H9 (cell line): ENCODE results near the gene REXO4. TPM values are rescaled to one million over a fixed set of nuclear protein-coding genes. Genes with fewer than 3 reads are reported as not detected.

Experiments used
- DNase-seq: peaks from one replicate; pipeline ENCODE4 v3.0.0-alpha.2; 2017
- H2AFZ ChIP-seq: one replicate; pipeline ENCODE4 v1.6.1; 2013; ENCODE audit warnings: mild to moderate bottlenecking, low read length, control low read depth, moderate library complexity
- H2AK5ac ChIP-seq: 2 replicates; pipeline ENCODE4 v1.6.1; 2013; ENCODE audit warnings: low read length, control low read depth, mixed read lengths; ENCODE audit not compliant: insufficient read length
- H2BK120ac ChIP-seq: one replicate; pipeline ENCODE4 v1.6.1; 2013; ENCODE audit warnings: low read depth, mild to moderate bottlenecking, low read length, control low read depth, inconsistent platforms; ENCODE audit not compliant: poor library complexity, severe bottlenecking
- H2BK12ac ChIP-seq: 2 replicates; pipeline ENCODE4 v1.6.1; 2013; ENCODE audit warnings: low read length, control low read depth, mixed read lengths, low read depth; ENCODE audit not compliant: insufficient read length
- H2BK15ac ChIP-seq: 2 replicates; pipeline ENCODE4 v1.6.1; 2013; ENCODE audit warnings: low read depth, low read length, control low read depth
- H2BK20ac ChIP-seq: one replicate; pipeline ENCODE4 v1.6.1; 2013; ENCODE audit warnings: low read depth, mild to moderate bottlenecking, low read length, control low read depth, inconsistent platforms; ENCODE audit not compliant: poor library complexity, severe bottlenecking
- H2BK5ac ChIP-seq: 2 replicates; pipeline ENCODE4 v1.6.1; 2013; ENCODE audit warnings: low read length, control low read depth, mixed read lengths; ENCODE audit not compliant: insufficient read length
- H3K14ac ChIP-seq: 2 replicates; pipeline ENCODE4 v1.6.1; 2013; ENCODE audit warnings: low read length, control low read depth; ENCODE audit not compliant: insufficient read depth
- H3K18ac ChIP-seq: 2 replicates; pipeline ENCODE4 v1.6.1; 2013; ENCODE audit warnings: low read depth, mild to moderate bottlenecking, mixed read lengths, low read length, control low read depth; ENCODE audit not compliant: insufficient read length
- H3K23ac ChIP-seq: 2 replicates; pipeline ENCODE4 v1.6.1; 2013; ENCODE audit warnings: low read length, control low read depth, mixed read lengths, low read depth; ENCODE audit not compliant: insufficient read length
- H3K23me2 ChIP-seq: 2 replicates; pipeline ENCODE4 v1.6.1; 2013; ENCODE audit warnings: low read depth, mild to moderate bottlenecking, mixed read lengths, low read length, control low read depth; ENCODE audit not compliant: insufficient read length, poor library complexity, severe bottlenecking
- H3K27ac ChIP-seq: 2 replicates; pipeline ENCODE4 v1.5.1; 2013; ENCODE audit warnings: low read length, control low read depth, mixed read lengths, low read depth; ENCODE audit not compliant: insufficient read length
- H3K27me3 ChIP-seq: 2 replicates; pipeline ENCODE4 v1.6.1; 2013; ENCODE audit warnings: low read length, control low read depth, inconsistent platforms; ENCODE audit not compliant: insufficient read depth
- H3K4ac ChIP-seq: 2 replicates; pipeline ENCODE4 v1.6.1; 2013; ENCODE audit warnings: low read depth, mild to moderate bottlenecking, control low read depth, inconsistent platforms, low read length, moderate library complexity
- H3K4me1 ChIP-seq: 2 replicates; pipeline ENCODE4 v1.6.1; 2013; ENCODE audit warnings: low read length, control low read depth, inconsistent platforms; ENCODE audit not compliant: insufficient read depth
- H3K4me2 ChIP-seq: 2 replicates; pipeline ENCODE4 v1.6.1; 2013; ENCODE audit warnings: low read length, control low read depth, mixed read lengths; ENCODE audit not compliant: insufficient read length, insufficient read depth
- H3K56ac ChIP-seq: 2 replicates; pipeline ENCODE4 v1.6.1; 2013; ENCODE audit warnings: low read depth, mild to moderate bottlenecking, mixed read lengths, low read length, control low read depth; ENCODE audit not compliant: insufficient read length
- H3K79me1 ChIP-seq: 2 replicates; pipeline ENCODE4 v1.6.1; 2013; ENCODE audit warnings: low read depth, mild to moderate bottlenecking, moderate library complexity, low read length, control low read depth, inconsistent platforms; ENCODE audit not compliant: insufficient read depth, poor library complexity, severe bottlenecking
- H3K79me2 ChIP-seq: 2 replicates; pipeline ENCODE4 v1.6.1; 2013; ENCODE audit warnings: low read length, control low read depth, inconsistent platforms; ENCODE audit not compliant: insufficient read depth
- H3K9ac ChIP-seq: 2 replicates; pipeline ENCODE4 v1.6.1; 2013; ENCODE audit warnings: low read length, control low read depth, mixed read lengths; ENCODE audit not compliant: insufficient read length; ENCODE audit errors: extremely low read depth
- H3K9me3 ChIP-seq: one replicate; pipeline ENCODE4 v1.6.1; 2013; ENCODE audit warnings: low read depth, low read length, inconsistent platforms; ENCODE audit not compliant: control insufficient read depth
- H3T11ph ChIP-seq: one replicate; pipeline ENCODE4 v1.6.1; 2013; ENCODE audit warnings: mild to moderate bottlenecking, low read length, control low read depth, inconsistent platforms
- H4K20me1 ChIP-seq: one replicate; pipeline ENCODE4 v1.6.1; 2013; ENCODE audit not compliant: control insufficient read depth, insufficient read length, insufficient read depth
- H4K5ac ChIP-seq: 2 replicates; pipeline ENCODE4 v1.6.1; 2013; ENCODE audit warnings: low read depth, mild to moderate bottlenecking, mixed read lengths, low read length, control low read depth; ENCODE audit not compliant: insufficient read length
- H4K8ac ChIP-seq: replicated peaks from 2 replicates; pipeline ENCODE4 v1.6.1; 2013; ENCODE audit warnings: low read length, control low read depth, mixed read lengths, low read depth; ENCODE audit not compliant: insufficient read length
- H4K91ac ChIP-seq: 2 replicates; pipeline ENCODE4 v1.6.1; 2013; ENCODE audit warnings: low read depth, mild to moderate bottlenecking, moderate library complexity, mixed read lengths, low read length, control low read depth; ENCODE audit not compliant: insufficient read length
- H3K27ac Mint-ChIP-seq, 3 experiments: 2 replicates in 2 of 3; 3 replicates in 1 of 3; pipeline ENCODE4 v1.8.0; 2020 to 2021; ENCODE audit warnings: mixed read lengths in 3 of 3, mild to moderate bottlenecking in 1 of 3, moderate library complexity in 1 of 3
- H3K27me3 Mint-ChIP-seq: 2 replicates; pipeline ENCODE4 v1.8.0; 2021; ENCODE audit warnings: low read depth, mild to moderate bottlenecking, moderate library complexity, mixed read lengths
- H3K36me3 Mint-ChIP-seq, 3 experiments: 2 replicates in 2 of 3; 3 replicates in 1 of 3; pipeline ENCODE4 v1.8.0; 2020 to 2021; ENCODE audit warnings: low read depth in 3 of 3, mixed read lengths in 3 of 3; ENCODE audit not compliant: insufficient read depth in 1 of 3
- H3K4me1 Mint-ChIP-seq, 2 experiments: 2 replicates each; pipeline ENCODE4 v1.8.0; 2020; ENCODE audit warnings: mixed read lengths in 2 of 2
- H3K4me3 Mint-ChIP-seq, 2 experiments: 2 replicates in 1 of 2; 3 replicates in 1 of 2; pipeline ENCODE4 v1.8.0; 2020 to 2021; ENCODE audit warnings: mild to moderate bottlenecking in 2 of 2, mixed read lengths in 2 of 2, moderate library complexity in 1 of 2
- H3K9me3 Mint-ChIP-seq, 2 experiments: 2 replicates in 1 of 2; 3 replicates in 1 of 2; pipeline ENCODE4 v1.8.0; 2020; ENCODE audit warnings: mild to moderate bottlenecking in 2 of 2, mixed read lengths in 2 of 2, moderate library complexity in 1 of 2
- WGBS: extraction: QIAGEN DNeasy Blood & Tissue Kit; methylation state at CpG from one replicate; pipeline ENCODE4 v1.1.7; 2013; ENCODE audit warnings: missing lambda C conversion rate, low lambda C conversion rate, mixed read lengths; ENCODE audit not compliant: insufficient read length; ENCODE audit errors: extremely low coverage; 5-methylcytosine and 5-hydroxymethylcytosine counted together
- total RNA-seq: library from RNA; stranded (reverse); gene quantifications from 2 replicates; pipeline ENCODE4 v1.2.1, GENCODE V29; 2021
- TF ChIP-seq, protein P1 (sequence below): fragments of 200-600 bp; sonication (generic); conservative IDR thresholded peaks from 3 replicates; pipeline ENCODE4 v1.8.0; 2021; ENCODE audit warnings: antibody characterized with exemption, mild to moderate bottlenecking

REXO4 gene
- total RNA-seq, 1 experiment from 2014 or later: 35.2 TPM

DNA sequence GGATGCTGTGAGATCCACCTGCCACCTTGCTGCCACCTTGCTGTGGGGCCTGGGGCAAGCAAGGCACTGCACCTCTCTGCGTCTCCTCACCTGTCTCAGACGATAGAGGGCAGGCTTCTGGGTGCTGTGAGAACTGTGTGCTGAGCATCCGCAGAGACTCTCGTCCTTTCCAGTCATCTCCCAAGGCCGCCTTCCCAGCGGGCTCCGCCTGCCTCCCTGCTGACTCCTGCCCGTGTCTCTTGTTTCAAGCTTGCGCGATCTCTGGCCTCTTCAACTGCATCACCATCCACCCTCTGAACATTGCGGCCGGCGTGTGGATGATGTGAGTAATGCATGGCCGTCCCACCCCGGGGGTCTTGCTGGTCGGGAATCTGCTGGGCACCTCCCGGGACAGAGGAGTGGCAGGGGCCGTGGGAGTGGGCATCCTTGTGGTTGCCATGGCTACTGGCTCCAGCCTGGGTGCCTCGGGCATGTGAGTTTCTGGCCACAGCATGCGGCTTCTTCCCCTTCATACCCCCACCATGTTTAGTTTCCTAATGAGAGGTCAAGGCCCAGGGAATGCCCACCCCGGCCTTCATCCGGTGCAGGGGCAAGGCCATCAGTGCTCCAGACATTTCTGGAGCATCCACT is 45.5 kb upstream of the REXO4 start:
- Mint-ChIP-seq H3K9me3 (no peaks in the 10 kb centered on the region; a peak in 1 of 5 replicates), H3K4me3 (peak overlapping the region in 1 of 2 experiments; percentile 7; a peak in 1 of 5 replicates), H3K36me3 (peaks cover 0 to 14% (median 5%) of the 10 kb centered on the region in 3 experiments; a peak in 4 of 7 replicates), H3K27me3 (peaks cover 7% of the 10 kb centered on the region; the same call in 1 of the 2 replicates), H3K4me1 (peaks cover 16 to 28% of the 10 kb centered on the region in 2 experiments), H3K27ac (no peak overlapping the region)
- peaks cover 13% of the 10 kb centered on the region for H3K23me2 ChIP-seq
- H3K27ac ChIP-seq: no peak overlapping the region
- H4K5ac ChIP-seq: no peak overlapping the region
- no peaks in the 10 kb centered on the region for H3K79me1 ChIP-seq
- no peak overlapping the region for H2BK15ac ChIP-seq
- H2BK120ac ChIP-seq: no peak overlapping the region
- no peak overlapping the region for H3K9ac ChIP-seq
- no peaks in the 10 kb centered on the region for H3K79me2 ChIP-seq
- H3K4ac ChIP-seq: no peak overlapping the region
- WGBS: no CpG with 5 or more reads among the region's 22 CpGs
- H3K27me3 ChIP-seq: no peaks in the 10 kb centered on the region
- H2BK5ac ChIP-seq: no peak overlapping the region
- no peak overlapping the region for H4K91ac ChIP-seq
- H3K23ac ChIP-seq: no peak overlapping the region
- no peak overlapping the region for H3K4me2 ChIP-seq
- H3K18ac ChIP-seq: no peak overlapping the region
- no peak overlapping the region for H2BK12ac ChIP-seq
- H2AK5ac ChIP-seq: no peak overlapping the region
- no peak overlapping the region for H2BK20ac ChIP-seq
- H3T11ph ChIP-seq: no peak overlapping the region
- TF ChIP-seq, protein P1, sequence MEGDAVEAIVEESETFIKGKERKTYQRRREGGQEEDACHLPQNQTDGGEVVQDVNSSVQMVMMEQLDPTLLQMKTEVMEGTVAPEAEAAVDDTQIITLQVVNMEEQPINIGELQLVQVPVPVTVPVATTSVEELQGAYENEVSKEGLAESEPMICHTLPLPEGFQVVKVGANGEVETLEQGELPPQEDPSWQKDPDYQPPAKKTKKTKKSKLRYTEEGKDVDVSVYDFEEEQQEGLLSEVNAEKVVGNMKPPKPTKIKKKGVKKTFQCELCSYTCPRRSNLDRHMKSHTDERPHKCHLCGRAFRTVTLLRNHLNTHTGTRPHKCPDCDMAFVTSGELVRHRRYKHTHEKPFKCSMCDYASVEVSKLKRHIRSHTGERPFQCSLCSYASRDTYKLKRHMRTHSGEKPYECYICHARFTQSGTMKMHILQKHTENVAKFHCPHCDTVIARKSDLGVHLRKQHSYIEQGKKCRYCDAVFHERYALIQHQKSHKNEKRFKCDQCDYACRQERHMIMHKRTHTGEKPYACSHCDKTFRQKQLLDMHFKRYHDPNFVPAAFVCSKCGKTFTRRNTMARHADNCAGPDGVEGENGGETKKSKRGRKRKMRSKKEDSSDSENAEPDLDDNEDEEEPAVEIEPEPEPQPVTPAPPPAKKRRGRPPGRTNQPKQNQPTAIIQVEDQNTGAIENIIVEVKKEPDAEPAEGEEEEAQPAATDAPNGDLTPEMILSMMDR: peak; percentile 70
- H4K8ac ChIP-seq: no peak overlapping the region
- H4K20me1 ChIP-seq: peaks cover 2% of the 10 kb centered on the region
- H3K14ac ChIP-seq: no peak overlapping the region
- H2AFZ ChIP-seq: no peak overlapping the region
- H3K4me1 ChIP-seq: peaks cover 7% of the 10 kb centered on the region; the same call in 1 of the 2 replicates
- no peak overlapping the region for H3K56ac ChIP-seq
- H3K9me3 ChIP-seq: no peaks in the 10 kb centered on the region
- DNase-seq: peak; percentile 81
